LNCaP clone FGC (cell line): Measurements from ENCODE around the gene HIC2.
"Not testable (repeated sequence)": the region's sequence is repeated elsewhere in the genome, so short reads cannot be mapped to it uniquely, and the experiment has no call there.

Experiments used
- DNase-seq: peaks from one replicate; pipeline ENCODE4 v3.0.0-alpha.2; 2011; ENCODE audit warnings: low read depth
- H3K4me3 ChIP-seq: 2 replicates; pipeline ENCODE4 v1.5.1; 2011; ENCODE audit warnings: mild to moderate bottlenecking, low read depth, low read length, control low read depth
- TF ChIP-seq, protein P1 (sequence below): IDR thresholded peaks from 2 replicates; pipeline ENCODE4 v1.5.1; 2012; ENCODE audit warnings: mild to moderate bottlenecking; ENCODE audit not compliant: control insufficient read depth, insufficient read depth; ENCODE audit errors: extremely low read depth

The HIC2 gene

DNA sequence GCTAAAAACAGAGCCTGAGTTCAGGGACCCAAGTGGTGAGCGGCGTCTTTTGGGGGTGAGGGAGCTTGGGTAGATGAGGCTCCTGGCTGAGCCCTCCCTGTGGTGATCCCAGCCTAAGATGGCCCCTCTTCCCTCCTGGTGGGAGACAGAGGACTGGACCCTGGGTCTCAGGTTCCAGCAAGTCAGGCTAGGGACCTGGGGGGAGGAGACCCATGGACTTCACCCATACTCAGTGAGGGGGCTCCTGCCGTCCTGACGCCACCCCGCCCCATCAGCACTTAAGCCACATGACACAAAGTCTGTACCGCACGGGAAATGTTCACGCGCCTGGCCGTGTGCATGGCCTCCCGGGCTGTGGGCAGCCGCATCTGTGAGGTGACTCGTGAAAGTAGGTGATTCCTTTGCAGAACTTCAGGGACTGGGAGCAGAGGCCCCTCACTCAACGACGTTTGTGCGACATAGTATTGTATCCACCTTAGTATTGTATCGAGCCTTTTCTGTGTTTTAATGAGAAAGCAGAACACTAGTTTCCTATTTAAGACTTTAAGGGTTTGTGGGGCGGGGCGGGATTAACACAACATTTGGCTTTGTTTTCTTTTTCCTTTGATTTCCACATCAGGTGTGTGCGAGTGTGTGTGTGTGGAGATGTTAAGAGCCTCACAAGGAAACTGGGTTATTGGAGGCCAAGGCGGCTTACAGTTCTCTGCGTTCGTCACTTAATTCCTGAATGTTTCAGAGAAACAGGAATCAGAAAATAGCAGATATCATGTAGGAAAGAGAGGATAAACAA, 31.7 kb downstream of the HIC2 start:
- TF ChIP-seq, protein P1, sequence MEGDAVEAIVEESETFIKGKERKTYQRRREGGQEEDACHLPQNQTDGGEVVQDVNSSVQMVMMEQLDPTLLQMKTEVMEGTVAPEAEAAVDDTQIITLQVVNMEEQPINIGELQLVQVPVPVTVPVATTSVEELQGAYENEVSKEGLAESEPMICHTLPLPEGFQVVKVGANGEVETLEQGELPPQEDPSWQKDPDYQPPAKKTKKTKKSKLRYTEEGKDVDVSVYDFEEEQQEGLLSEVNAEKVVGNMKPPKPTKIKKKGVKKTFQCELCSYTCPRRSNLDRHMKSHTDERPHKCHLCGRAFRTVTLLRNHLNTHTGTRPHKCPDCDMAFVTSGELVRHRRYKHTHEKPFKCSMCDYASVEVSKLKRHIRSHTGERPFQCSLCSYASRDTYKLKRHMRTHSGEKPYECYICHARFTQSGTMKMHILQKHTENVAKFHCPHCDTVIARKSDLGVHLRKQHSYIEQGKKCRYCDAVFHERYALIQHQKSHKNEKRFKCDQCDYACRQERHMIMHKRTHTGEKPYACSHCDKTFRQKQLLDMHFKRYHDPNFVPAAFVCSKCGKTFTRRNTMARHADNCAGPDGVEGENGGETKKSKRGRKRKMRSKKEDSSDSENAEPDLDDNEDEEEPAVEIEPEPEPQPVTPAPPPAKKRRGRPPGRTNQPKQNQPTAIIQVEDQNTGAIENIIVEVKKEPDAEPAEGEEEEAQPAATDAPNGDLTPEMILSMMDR, result no peak
- DNase-seq, result no peak
- no peak overlapping the region for H3K4me3 ChIP-seq

DNA sequence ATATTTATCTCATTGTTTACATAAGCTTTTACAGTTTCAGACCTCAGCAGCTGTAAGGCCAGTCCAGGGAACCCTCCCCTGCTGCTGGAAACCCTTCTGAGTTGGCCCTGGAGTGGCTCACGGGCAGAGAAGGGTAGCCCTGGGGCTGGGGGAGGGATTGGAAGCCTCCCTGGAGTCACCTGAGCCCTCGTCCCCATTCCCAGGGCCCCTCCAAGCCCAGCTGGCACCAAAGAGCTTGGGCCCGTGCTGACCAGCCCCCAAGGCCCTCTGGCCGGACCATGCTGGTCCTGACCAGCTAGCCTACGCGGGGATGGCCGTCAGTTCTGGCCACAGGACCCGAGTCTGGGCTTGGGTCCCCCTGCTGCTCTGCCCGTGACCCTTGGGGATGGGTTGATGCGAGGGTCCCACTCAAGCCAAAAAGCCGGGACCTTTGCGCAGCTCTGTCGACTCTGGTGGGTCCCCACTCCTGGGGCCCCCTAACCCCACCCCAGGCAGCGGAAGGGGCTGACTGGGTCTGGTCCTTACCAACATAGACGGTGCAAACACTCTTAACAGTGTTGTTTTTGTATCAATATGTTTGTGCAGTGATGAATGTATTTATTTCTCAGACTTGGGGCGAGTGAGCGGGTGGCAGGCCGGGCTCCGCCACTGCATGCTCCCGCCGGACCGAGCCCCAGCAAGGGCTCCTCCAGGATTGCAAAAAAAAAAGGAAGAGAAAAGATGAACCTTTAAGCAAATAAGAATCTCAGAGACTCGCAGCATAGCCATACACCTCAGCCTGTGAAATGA, 32.6 kb downstream of the HIC2 start:
- no peak for DNase-seq
- TF ChIP-seq, protein P1, result no peak

DNA sequence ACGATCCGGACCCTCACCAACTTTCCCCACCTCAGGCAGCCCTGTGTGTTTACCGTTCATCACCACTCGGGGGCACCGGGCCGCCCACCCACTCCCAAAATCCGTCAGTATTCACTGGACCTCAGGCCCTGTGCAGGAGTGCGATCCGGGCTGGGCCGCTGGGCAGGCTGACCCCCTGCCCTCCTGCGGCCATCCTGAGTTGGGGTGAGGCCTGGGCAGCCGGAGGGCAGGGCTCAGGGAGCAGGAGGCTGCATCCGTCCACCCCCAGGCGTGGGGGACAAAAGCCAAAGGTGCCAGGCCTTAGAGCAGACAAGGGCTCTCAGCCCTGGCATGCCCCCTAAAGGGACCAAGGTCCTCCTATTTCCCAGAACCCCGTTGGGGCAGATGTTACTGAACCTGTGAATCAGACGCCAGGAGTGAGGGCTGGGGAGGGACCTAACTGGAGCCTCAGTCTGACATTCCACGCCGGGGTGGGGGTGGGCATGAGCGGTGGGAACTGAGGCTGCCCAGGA, 33.2 kb downstream of the HIC2 start:
- H3K4me3 ChIP-seq, result no peak overlapping the region
- DNase-seq, result no peak
- TF ChIP-seq, protein P1, result no peak

More for the DNA sequence above, 32.6 kb downstream of the HIC2 start:
- no peak overlapping the region for H3K4me3 ChIP-seq

DNA sequence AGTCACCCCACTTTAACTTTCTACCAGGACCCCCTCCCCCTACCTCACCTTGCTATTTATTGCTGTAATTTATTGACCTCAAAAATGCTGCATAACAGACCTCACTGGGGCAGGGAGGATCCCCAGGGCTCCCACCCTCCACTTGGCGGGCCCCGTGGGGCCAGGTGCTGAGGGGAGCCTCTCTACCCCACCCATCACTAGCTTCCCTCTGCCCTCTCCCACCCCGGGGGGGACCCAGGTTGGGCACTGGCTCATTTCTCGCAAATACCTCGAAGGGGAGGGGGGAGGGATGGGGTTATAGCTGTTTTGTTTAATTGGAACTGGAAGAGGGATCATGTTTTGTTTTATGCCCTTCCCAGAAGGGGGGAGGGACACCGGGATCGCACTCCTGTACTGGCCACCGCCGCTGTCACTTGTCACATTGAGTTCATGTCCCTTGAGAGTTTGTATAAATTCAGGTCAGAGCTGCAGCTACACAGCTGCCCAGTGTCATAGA, 33.7 kb downstream of the HIC2 start:
- DNase-seq, result no peak
- TF ChIP-seq, protein P1, result no peak
- H3K4me3 ChIP-seq, result no peak overlapping the region

DNA sequence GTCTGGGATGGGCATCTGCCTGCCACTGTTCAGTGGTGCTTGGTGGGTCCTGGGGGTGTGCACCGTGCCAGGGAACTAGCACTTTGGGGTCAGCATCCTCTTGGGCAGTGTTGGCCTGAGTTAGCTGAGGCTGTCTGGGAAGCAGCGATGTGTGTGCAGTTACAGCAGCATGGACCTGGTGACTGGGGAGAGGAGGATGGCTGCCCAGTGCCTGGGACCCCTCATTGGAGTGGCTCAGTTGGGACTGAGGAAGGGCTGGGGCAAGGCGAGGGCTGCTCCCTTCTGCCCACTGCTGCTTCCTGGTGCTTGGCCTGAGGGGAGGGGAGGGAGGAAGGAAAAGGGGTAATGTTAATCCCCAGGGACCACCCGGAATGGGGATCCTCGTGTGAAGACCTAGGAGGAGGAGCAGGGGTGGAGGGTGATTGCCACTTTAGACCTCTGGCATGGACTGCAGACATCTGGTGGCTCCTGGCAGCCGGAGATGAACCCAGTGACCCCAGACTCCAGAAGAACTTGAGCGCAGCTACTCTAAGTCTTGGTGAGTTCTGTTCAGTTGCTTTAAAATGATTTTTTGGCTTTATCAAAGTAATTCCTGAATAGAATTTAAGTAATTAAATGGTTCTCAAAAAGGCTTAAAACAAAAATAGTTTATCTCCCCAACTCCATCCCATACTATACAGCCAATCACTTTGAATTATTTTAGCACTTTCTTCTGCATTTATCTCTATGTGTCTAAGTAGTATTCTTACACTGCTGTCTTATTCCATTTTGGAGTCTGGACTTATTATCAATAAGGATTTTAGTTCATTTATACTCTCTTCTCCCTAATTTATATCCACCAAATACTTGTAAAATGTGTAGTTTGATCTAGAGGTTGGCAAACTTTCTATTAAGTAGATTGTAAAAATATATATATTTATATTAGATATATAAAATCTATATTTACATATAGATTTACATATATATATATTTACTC, 34.7 kb downstream of the HIC2 start:
- H3K4me3 ChIP-seq, result no peak overlapping the region
- TF ChIP-seq, protein P1, result no peak
- DNase-seq, result no peak

DNA sequence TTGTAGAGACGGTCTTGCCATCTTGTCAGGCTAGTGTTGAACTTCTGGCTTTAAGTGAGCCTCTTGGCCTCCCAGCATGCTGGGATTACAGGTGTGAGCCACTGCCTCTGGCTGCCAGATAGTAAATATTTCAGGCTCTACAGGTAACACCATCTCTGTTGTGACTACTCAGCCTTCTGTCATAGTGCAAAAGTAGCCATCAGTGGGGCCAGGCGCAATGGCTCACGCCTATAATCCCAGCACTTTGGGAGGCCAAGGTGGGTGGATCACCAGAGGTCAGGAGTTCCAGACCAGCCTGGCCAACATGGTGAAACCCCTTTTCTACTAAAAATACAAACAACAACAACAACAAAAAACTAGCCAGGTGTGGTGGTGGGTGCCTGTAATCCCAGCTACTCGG, 35.5 kb downstream of the HIC2 start:
- DNase-seq, result not testable (repeated sequence)

DNA sequence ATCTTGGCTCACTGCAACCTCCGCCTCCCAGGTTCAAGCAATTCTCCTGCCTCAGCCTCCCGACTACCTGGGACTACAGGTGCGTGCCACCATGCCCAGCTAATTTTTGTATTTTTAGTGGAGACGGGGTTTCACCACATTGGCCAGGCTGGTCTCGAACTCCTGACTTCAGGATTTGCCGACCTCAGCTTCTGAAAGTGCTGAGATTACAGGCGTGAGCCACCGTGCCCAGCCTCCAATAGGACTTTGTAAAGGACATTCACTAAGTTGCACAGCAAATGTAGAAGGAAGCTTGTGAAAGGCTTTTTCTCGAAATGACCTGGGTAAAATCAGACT, 37.8 kb downstream of the HIC2 start:
- not testable (repeated sequence) for DNase-seq, H3K4me3 ChIP-seq

More for the DNA sequence above, 35.5 kb downstream of the HIC2 start:
- not testable (repeated sequence) for H3K4me3 ChIP-seq
